Endothelial cell of umbilical vein (primary cell): ENCODE results near the gene ILF2. TPM values are rescaled to one million over a fixed set of nuclear protein-coding genes. Genes with fewer than 3 reads are reported as not detected.

Experiments used
- BruUV-seq: library from RNA; stranded (reverse); fragments of 400-500 nt; replicated peaks from 2 replicates; lab custom pipeline; 2021; lab: Mats Ljungman, UMichigan
- CTCF ChIA-PET: fragments of 300-600, 350-600 bp; sonication (Branson Sonifier 250); formaldehyde crosslinking; loops from one replicate; lab custom pipeline; 2021; ENCODE audit warnings: antibody characterized with exemption, inconsistent platforms; lab: Charles Lee
- POLR2A ChIA-PET: fragments of 300-600, 350-600 bp; sonication (Branson Sonifier 250); formaldehyde crosslinking; loops from one replicate; lab custom pipeline; 2021; ENCODE audit warnings: antibody characterized with exemption, inconsistent platforms; lab: Charles Lee
- DNase-seq: peaks from one replicate; pipeline ENCODE4 v3.0.0-alpha.2; 2011; ENCODE audit warnings: low read depth, low spot score
- FAIRE-seq: peaks from 2 replicates; lab custom pipeline; 2011; peaks lifted over from hg19 to GRCh38; lab: Jason Lieb, UNC
- H2AFZ ChIP-seq: 2 replicates; pipeline ENCODE4 v1.6.0; 2012; ENCODE audit warnings: low read depth, low read length, control low read depth, inconsistent platforms
- H3K27ac ChIP-seq: 2 replicates; pipeline ENCODE4 v1.5.1; 2011; ENCODE audit warnings: low read depth, mild to moderate bottlenecking, control low read depth, low read length, moderate library complexity; ENCODE audit not compliant: insufficient read depth
- H3K27me3 ChIP-seq, 2 experiments: 2 replicates each; pipeline versions ENCODE4 v1.6.0 to v1.6.1; 2011; ENCODE audit warnings: low read length in 2 of 2, mixed read lengths in 1 of 2; ENCODE audit not compliant: control insufficient read depth in 2 of 2, insufficient read depth in 2 of 2
- H3K36me3 ChIP-seq, 2 experiments: 2 replicates in 1 of 2; 3 replicates in 1 of 2; pipeline ENCODE4 v1.5.1; 2011; ENCODE audit warnings: low read length in 2 of 2, mild to moderate bottlenecking in 1 of 2, moderate library complexity in 1 of 2; ENCODE audit not compliant: control insufficient read depth in 2 of 2, insufficient read depth in 2 of 2; ENCODE audit errors: extremely low read depth in 1 of 2
- H3K4me1 ChIP-seq: 3 replicates; pipeline ENCODE4 v1.5.1; 2011; ENCODE audit warnings: mild to moderate bottlenecking, low read length; ENCODE audit not compliant: control insufficient read depth, insufficient read depth; ENCODE audit errors: extremely low read depth
- H3K4me2 ChIP-seq: 2 replicates; pipeline ENCODE4 v1.6.1; 2011; ENCODE audit warnings: low read length, control low read depth, mixed read lengths; ENCODE audit not compliant: insufficient read depth
- H3K4me3 ChIP-seq, 3 experiments: fragments of 200-600 bp in 1 of 3; sonication (generic), shearing (Covaris generic) in 1 of 3; replicated peaks in 1 of 3; 2 replicates each; pipeline ENCODE4 v1.5.1; 2011 to 2016; ENCODE audit warnings: control low read depth in 3 of 3, low read length in 3 of 3, mild to moderate bottlenecking in 2 of 3, inconsistent platforms in 1 of 3, low read depth in 1 of 3, moderate library complexity in 1 of 3; ENCODE audit not compliant: insufficient read depth in 1 of 3
- H3K79me2 ChIP-seq: 2 replicates; pipeline ENCODE4 v1.6.0; 2012; ENCODE audit warnings: low read length, inconsistent platforms; ENCODE audit not compliant: control insufficient read depth, insufficient read depth
- H3K9ac ChIP-seq: replicated peaks from 2 replicates; pipeline ENCODE3; 2011; ENCODE audit warnings: low read length, control low read depth; ENCODE audit not compliant: insufficient read depth; ENCODE audit errors: extremely low read depth
- H3K9me1 ChIP-seq: replicated peaks from 3 replicates; pipeline ENCODE4 v1.6.0; 2011; ENCODE audit warnings: mild to moderate bottlenecking, low read length; ENCODE audit not compliant: control insufficient read depth, insufficient read depth; ENCODE audit errors: extremely low read depth
- H3K9me3 ChIP-seq: replicated peaks from 2 replicates; pipeline ENCODE4 v1.5.1; 2012; ENCODE audit warnings: low read length, inconsistent platforms; ENCODE audit not compliant: control insufficient read depth, insufficient read depth
- H4K20me1 ChIP-seq: replicated peaks from 2 replicates; pipeline ENCODE3; 2011; ENCODE audit warnings: mild to moderate bottlenecking, low read length; ENCODE audit not compliant: control insufficient read depth, insufficient read depth; ENCODE audit errors: extremely low read depth
- CTCF ChIP-seq, 2 donors: IDR thresholded peaks; 1 replicate in 1 of 2; 2 replicates in 1 of 2; pipeline ENCODE4 v1.5.1; 2011; ENCODE audit warnings: low read length in 2 of 2, mild to moderate bottlenecking in 2 of 2, moderate library complexity in 2 of 2, control low read depth in 1 of 2, inconsistent platforms in 1 of 2, low read depth in 1 of 2; ENCODE audit not compliant: insufficient read depth in 1 of 2; ENCODE audit errors: extremely low read depth in 1 of 2
- EZH2 ChIP-seq: IDR thresholded peaks from 2 replicates; pipeline ENCODE4 v1.6.1; 2012; ENCODE audit warnings: borderline replicate concordance, low read depth, mild to moderate bottlenecking, moderate library complexity, low read length, inconsistent platforms; ENCODE audit not compliant: severe bottlenecking
- FOS ChIP-seq: IDR thresholded peaks from 2 replicates; pipeline ENCODE4 v1.6.1; 2011; ENCODE audit warnings: mild to moderate bottlenecking, low read length, moderate library complexity, borderline replicate concordance; ENCODE audit not compliant: insufficient read depth
- GATA2 ChIP-seq: IDR thresholded peaks from 2 replicates; pipeline ENCODE4 v1.7.0; 2011; ENCODE audit warnings: low read depth, mild to moderate bottlenecking, moderate library complexity, mixed read lengths, low read length; ENCODE audit not compliant: insufficient read length, insufficient read depth
- JUN ChIP-seq: IDR thresholded peaks from 2 replicates; pipeline ENCODE4 v1.6.1; 2011; ENCODE audit warnings: borderline replicate concordance, low read depth; ENCODE audit not compliant: insufficient read length, insufficient read depth
- MYC ChIP-seq: IDR thresholded peaks from one replicate; pipeline ENCODE4 v1.6.1; 2011; ENCODE audit warnings: mild to moderate bottlenecking, low read depth, low read length
- POLR2A ChIP-seq: IDR thresholded peaks from 2 replicates; pipeline ENCODE4 v1.6.1; 2012; ENCODE audit warnings: low read depth, mild to moderate bottlenecking, control low read depth, low read length
- POLR2AphosphoS5 ChIP-seq: IDR thresholded peaks from 2 replicates; pipeline ENCODE4 v1.6.1; 2012; ENCODE audit warnings: low read depth, mild to moderate bottlenecking, control low read depth, low read length, moderate library complexity; ENCODE audit not compliant: insufficient read depth
- dilution Hi-C: fragments of 300-500 bp; cut with MboI; formaldehyde crosslinking; loops from one replicate; pipeline ENCODE4 v1.15.0; 2019; ENCODE audit warnings: low sequenced_read_pairs; ENCODE audit not compliant: extremely low pct_ligation_motif_present
- intact Hi-C: fragments of 100-400 bp; cut with micrococcal nuclease; formaldehyde crosslinking; loops from one replicate; pipeline ENCODE4 v1.10.0; 2022
- polyA plus RNA-seq, 4 experiments: library from polyadenylated mRNA; depleted of rRNA in 3 of 4; stranded (reverse) in 3 of 4; unstranded in 1 of 4; fragments of >200 nt; gene quantifications; 2 replicates each; pipeline versions ENCODE4 v1.2.1 to v1.2.3, GENCODE V29; 2011 to 2012; ENCODE audit warnings: missing spikeins in 1 of 4
- total RNA-seq: library from RNA; stranded (reverse); gene quantifications from 2 replicates; pipeline ENCODE4 v1.2.3, GENCODE V29; 2021
- TF ChIP-seq, protein P1 (sequence below): IDR thresholded peaks from 2 replicates; pipeline ENCODE4 v1.6.1; 2011; ENCODE audit not compliant: insufficient read depth, insufficient read length

ILF2 gene
- total and polyA plus RNA-seq, 2 donors (not counting 3 experiments of a cell fraction or from before 2014, with no cell fraction given) = 271 to 303 TPM

DNA sequence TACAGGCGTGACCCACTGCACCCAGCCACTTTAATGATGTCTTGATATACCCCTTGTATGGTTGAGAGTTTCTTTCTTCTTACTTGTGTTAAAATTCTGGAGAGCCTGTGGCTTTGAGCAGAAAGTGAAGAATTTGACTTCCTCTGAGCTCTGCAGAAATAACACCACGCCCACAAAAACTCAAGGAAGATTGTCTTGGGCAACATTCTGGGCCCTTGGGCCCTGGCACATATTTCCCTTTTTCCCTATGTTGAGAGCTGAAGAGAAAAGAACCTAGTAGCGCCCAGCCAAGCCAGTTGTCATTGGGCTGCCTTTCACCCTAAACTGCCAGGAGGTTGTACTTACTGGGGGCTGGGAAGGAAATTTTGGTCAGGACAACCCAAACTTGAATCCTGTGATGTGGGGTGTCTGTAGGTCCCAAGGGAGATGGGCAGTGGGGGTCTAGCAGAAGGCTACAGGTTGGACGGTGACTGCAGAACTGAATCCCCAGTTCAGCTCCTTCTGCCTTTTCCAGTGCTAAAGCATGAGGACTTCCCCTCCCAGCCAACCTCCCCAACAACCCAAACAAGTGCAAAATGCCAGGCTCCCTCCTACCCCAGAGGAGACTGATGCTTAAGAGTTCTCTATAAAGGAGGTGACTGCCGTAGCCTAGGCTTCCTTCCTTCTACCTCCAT, 24.0 kb downstream of the ILF2 start:
- Histone ChIP-seq H3K79me2 (peaks cover 5% of the 10 kb centered on the region), H3K4me1 (no peaks in the 10 kb centered on the region), H3K36me3 (peaks cover 30 to 31% of the 10 kb centered on the region in 2 experiments), H4K20me1 (no peaks in the 10 kb centered on the region), H3K4me2 (no peak overlapping the region), H2AFZ (no peak overlapping the region), H3K9me3 (no peaks in the 10 kb centered on the region), H3K27ac (no peak overlapping the region), H3K9me1 (no peaks in the 10 kb centered on the region), H3K9ac (no peak overlapping the region), H3K27me3 (no peaks in the 10 kb centered on the region), H3K4me3 (no peak overlapping the region)
- ChIA-PET POLR2A (interaction anchor here (0.7 kb wide), 1 partner anchor 75 kb away, joined by 3 read pairs; no protein-coding TSS in a partner anchor), CTCF (interaction anchor here (0.9 kb wide), 1 partner anchor 13 kb away, joined by 3 read pairs; the partner anchor contains the start of gene CHTOP)
- intact Hi-C loops (no loop called here), dilution Hi-C loops (no loop called here)
- DNase-seq (no peak), FAIRE-seq (no peak)
- peak; percentile 15 for TF ChIP-seq POLR2AphosphoS5
- no peak for TF ChIP-seq EZH2
- no peak for TF ChIP-seq FOS
- TF ChIP-seq, protein P1, sequence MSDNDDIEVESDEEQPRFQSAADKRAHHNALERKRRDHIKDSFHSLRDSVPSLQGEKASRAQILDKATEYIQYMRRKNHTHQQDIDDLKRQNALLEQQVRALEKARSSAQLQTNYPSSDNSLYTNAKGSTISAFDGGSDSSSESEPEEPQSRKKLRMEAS = no peak
- TF ChIP-seq GATA2 = no peak
- BruUV-seq = no TSS peak

DNA sequence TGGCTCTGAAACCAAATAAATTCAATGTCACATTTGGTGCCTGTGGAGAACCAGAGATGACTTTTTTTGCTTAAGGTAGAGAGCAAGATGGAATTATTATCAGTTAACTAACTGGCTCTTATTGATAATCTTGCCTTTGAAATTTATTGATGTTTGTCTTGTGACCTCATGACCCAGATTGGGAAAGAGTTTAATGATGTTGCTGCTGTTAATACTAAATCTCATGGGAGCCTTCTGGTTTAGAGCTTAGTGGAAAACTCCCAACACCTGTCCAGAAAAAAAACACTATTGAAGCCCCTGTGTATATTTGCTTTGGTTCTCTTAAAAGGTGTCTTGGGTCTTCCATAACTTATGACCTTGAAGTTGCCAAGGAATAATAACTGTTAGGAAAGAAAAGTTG, 27.0 kb downstream of the ILF2 start:
- no peaks in the 10 kb centered on the region for H3K27me3 ChIP-seq
- ChIA-PET CTCF (interaction anchor here (1.4 to 2.3 kb wide), 4 partner anchors 8 to 133 kb away, joined by 3 to 11 read pairs (median 6); no protein-coding TSS in a partner anchor), POLR2A (interaction anchor here (0.7 to 2.1 kb wide), 2 partner anchors 10 to 14 kb away, joined by 3 to 12 read pairs; partner anchors contain the start of gene CHTOP)
- H3K4me1 ChIP-seq = no peaks in the 10 kb centered on the region
- no peak overlapping the region for H3K4me2 ChIP-seq
- dilution Hi-C loops (no loop called here), intact Hi-C loops (no loop called here)
- BruUV-seq = no TSS peak
- H3K79me2 ChIP-seq = peaks cover 19% of the 10 kb centered on the region
- no peak overlapping the region for H3K9ac ChIP-seq
- DNase-seq = no peak
- no peak overlapping the region for H2AFZ ChIP-seq
- H3K36me3 ChIP-seq = peaks cover 41 to 42% of the 10 kb centered on the region in 2 experiments
- H3K27ac ChIP-seq = no peak overlapping the region
- no peaks in the 10 kb centered on the region for H3K9me1 ChIP-seq
- H4K20me1 ChIP-seq = peaks cover 2% of the 10 kb centered on the region
- TF ChIP-seq JUN (no peak), MYC (no peak), CTCF (IDR thresholded peaks at IDR 0.05; ENCODE audit: extremely low read depth in 1 of 2, insufficient read depth in 1 of 2, low read depth in 1 of 2, low read length in 2 of 2) (no peak), GATA2 (no peak), FOS (no peak), POLR2A (no peak), EZH2 (no peak), POLR2AphosphoS5 (no peak)
- TF ChIP-seq, protein P1 = no peak
- no peak overlapping the region for H3K4me3 ChIP-seq
- no peak for FAIRE-seq
- no peaks in the 10 kb centered on the region for H3K9me3 ChIP-seq
